NK-92 treated with Interleukin-12 subunit alpha and Interleukin-12 subunit beta, amount 100 ng/mL, for 24 hours (cell line): ENCODE measurements around the gene TANGO6.

Experiments used
- DNase-seq: peaks from one replicate; lab custom pipeline; 2025; lab: John Stamatoyannopoulos, UW

Gene TANGO6

GRCh38 chr16:68909099-68909733 lies 65.9 kb downstream of the TANGO6 start:
- DNase-seq: no peak

GRCh38 chr16:68910051-68910450 lies 66.7 kb downstream of the TANGO6 start:
- DNase-seq: no peak

GRCh38 chr16:68915589-68915988 lies 72.3 kb downstream of the TANGO6 start:
- DNase-seq: no peak

GRCh38 chr16:68917541-68917940 lies 74.2 kb downstream of the TANGO6 start:
- DNase-seq: no peak

- DNase-seq: no peak
Observed at GRCh38 chr16:68920349-68920748, 77.0 kb downstream of the TANGO6 start.

GRCh38 chr16:68921637-68922036 lies 78.3 kb downstream of the TANGO6 start:
- no peak for DNase-seq

- DNase-seq: no peak
Observed at GRCh38 chr16:68923116-68923515, 79.8 kb downstream of the TANGO6 start.

- DNase-seq: no peak
Observed at GRCh38 chr16:68927018-68927417, 83.7 kb downstream of the TANGO6 start.

- DNase-seq: no peak
Observed at GRCh38 chr16:68931196-68931595, 87.9 kb downstream of the TANGO6 start.

- DNase-seq: no peak
Observed at GRCh38 chr16:68934402-68934801, 91.1 kb downstream of the TANGO6 start.

GRCh38 chr16:68935008-68935407 lies 91.7 kb downstream of the TANGO6 start:
- DNase-seq: no peak

GRCh38 chr16:68936736-68937631 lies 93.7 kb downstream of the TANGO6 start:
- no peak for DNase-seq

- DNase-seq: no peak
Observed at GRCh38 chr16:68939692-68940320, 96.5 kb downstream of the TANGO6 start.

- DNase-seq: no peak
Observed at GRCh38 chr16:68940816-68941215, 97.5 kb downstream of the TANGO6 start.

- no peak for DNase-seq
Observed at GRCh38 chr16:68943961-68944360, 100.6 kb downstream of the TANGO6 start.

GRCh38 chr16:68948230-68948910 lies 105.0 kb downstream of the TANGO6 start:
- DNase-seq: no peak

GRCh38 chr16:68951991-68952877 lies 108.9 kb downstream of the TANGO6 start:
- no peak for DNase-seq

GRCh38 chr16:68954911-68955635 lies 111.7 kb downstream of the TANGO6 start:
- no peak for DNase-seq

GRCh38 chr16:68960910-68961309 lies 117.6 kb downstream of the TANGO6 start:
- DNase-seq: no peak

- DNase-seq: no peak
Observed at GRCh38 chr16:68961778-68962402, 118.6 kb downstream of the TANGO6 start.
